K562 (cell line): ENCODE results near the gene PYGL. TPM values are rescaled to one million over a fixed set of nuclear protein-coding genes. Genes with fewer than 3 reads are reported as not detected.

Experiments used
- ATAC-seq: fragments of 200-7000 bp; cut with Tn5 transposase; 3 replicates; pipeline ENCODE4 v1.9.1; 2020; ENCODE audit warnings: moderate library complexity
- BruUV-seq: library from RNA; stranded (reverse); fragments of 400-500 nt; replicated peaks from 2 replicates; lab custom pipeline; 2021; lab: Mats Ljungman, UMichigan
- CTCF ChIA-PET: fragments of 300-600 bp; formaldehyde crosslinking; extraction: SDS; loops from one replicate; lab custom pipeline; 2021; ENCODE audit warnings: low intra/inter-chr PET ratio; lab: Yijun Ruan, JAX
- POLR2A ChIA-PET: fragments of 300-600, 350-650 bp; sonication (Branson Sonifier 250); formaldehyde crosslinking; extraction: SDS; loops from one replicate; lab custom pipeline; 2021; ENCODE audit warnings: antibody characterized with exemption, inconsistent platforms; lab: Yijun Ruan, JAX
- DNase-seq, 4 experiments: peaks; one replicate each; pipeline versions ENCODE4 v3.0.0 to v3.0.0-alpha.2; 2011 to 2018; ENCODE audit warnings: low spot score in 3 of 4, mixed read lengths in 3 of 4; ENCODE audit errors: extremely low read depth in 1 of 4
- FAIRE-seq: peaks from 2 replicates; lab custom pipeline; 2011; peaks lifted over from hg19 to GRCh38; lab: Jason Lieb, UNC
- H2AFZ ChIP-seq: 2 replicates; pipeline ENCODE4 v1.6.0; 2011; ENCODE audit warnings: low read depth, low read length, control low read depth, inconsistent platforms
- H3K27ac ChIP-seq: fragments of 200-600 bp; 3 replicates; pipeline ENCODE4 v1.8.0; 2011; ENCODE audit warnings: low read depth, mild to moderate bottlenecking, control low read depth, inconsistent platforms, low read length, moderate library complexity, mixed read lengths; ENCODE audit errors: extremely low read depth
- H3K27me3 ChIP-seq, 2 experiments: fragments of 300-600 bp in 1 of 2; 2 replicates in 1 of 2; 3 replicates in 1 of 2; pipeline versions ENCODE4 v1.6.0 to v1.8.0; 2011; ENCODE audit warnings: inconsistent platforms in 2 of 2, low read length in 2 of 2, mild to moderate bottlenecking in 1 of 2, mixed read lengths in 1 of 2, moderate library complexity in 1 of 2; ENCODE audit not compliant: control insufficient read depth in 2 of 2, insufficient read depth in 2 of 2
- H3K36me3 ChIP-seq: fragments of 300-600 bp; 3 replicates; pipeline ENCODE4 v1.8.0; 2011; ENCODE audit warnings: mild to moderate bottlenecking, low read length, inconsistent platforms; ENCODE audit not compliant: control insufficient read depth, insufficient read depth
- H3K4me1 ChIP-seq, 2 experiments: fragments of 200-600 bp in 1 of 2; replicated peaks in 1 of 2; 2 replicates in 1 of 2; 3 replicates in 1 of 2; pipeline versions ENCODE4 v1.5.1 to v1.8.0; 2011; ENCODE audit warnings: inconsistent platforms in 2 of 2, low read length in 2 of 2, mild to moderate bottlenecking in 1 of 2, mixed read lengths in 1 of 2, moderate library complexity in 1 of 2; ENCODE audit not compliant: control insufficient read depth in 2 of 2, insufficient read depth in 2 of 2
- H3K4me2 ChIP-seq: 2 replicates; pipeline ENCODE4 v1.6.1; 2011; ENCODE audit warnings: low read length, control low read depth, inconsistent platforms, mixed read lengths; ENCODE audit not compliant: insufficient read depth
- H3K4me3 ChIP-seq: fragments of 200-600 bp; sonication (generic), shearing (Covaris generic); 2 replicates; pipeline ENCODE4 v1.5.1; 2016; ENCODE audit warnings: control low read depth, inconsistent platforms
- H3K79me2 ChIP-seq: fragments of 200-600 bp; 3 replicates; pipeline ENCODE4 v1.8.0; 2011; ENCODE audit warnings: low read length, inconsistent platforms; ENCODE audit not compliant: control insufficient read depth, insufficient read depth
- H3K9ac ChIP-seq, 2 experiments: 2 replicates each; pipeline versions ENCODE4 v1.6.0 to v1.6.1; 2011; ENCODE audit warnings: low read depth in 2 of 2, low read length in 2 of 2, control low read depth in 1 of 2, inconsistent platforms in 1 of 2, mild to moderate bottlenecking in 1 of 2, mixed read lengths in 1 of 2; ENCODE audit not compliant: insufficient read depth in 1 of 2
- H3K9me1 ChIP-seq: one replicate; pipeline ENCODE4 v1.6.0; 2011; ENCODE audit warnings: inconsistent platforms, mild to moderate bottlenecking, low read length, moderate library complexity; ENCODE audit not compliant: control insufficient read depth, insufficient read depth
- H3K9me3 ChIP-seq: replicated peaks from 2 replicates; pipeline ENCODE4 v1.5.1; 2011; ENCODE audit warnings: low read depth, low read length, inconsistent platforms; ENCODE audit not compliant: control insufficient read depth, insufficient read depth
- H4K20me1 ChIP-seq: replicated peaks from 2 replicates; pipeline ENCODE4 v1.6.1; 2011; ENCODE audit warnings: low read length, inconsistent platforms, mixed read lengths; ENCODE audit not compliant: control insufficient read depth, insufficient read depth
- BRCA1 ChIP-seq, 2 experiments: fragments of 450-650 bp in 1 of 2; sonication (generic) in 1 of 2; formaldehyde crosslinking in 1 of 2; IDR thresholded peaks; 2 replicates each; pipeline versions ENCODE4 v1.5.0 to v1.6.1; 2017 to 2020; ENCODE audit warnings: mild to moderate bottlenecking in 1 of 2, missing genetic modification reagents in 1 of 2
- CTCFL ChIP-seq: IDR thresholded peaks from 2 replicates; pipeline ENCODE4 v1.6.1; 2011; ENCODE audit warnings: borderline replicate concordance, low read depth, mild to moderate bottlenecking, moderate library complexity, low read length; ENCODE audit not compliant: insufficient read depth, poor library complexity, severe bottlenecking
- DACH1 ChIP-seq: fragments of 450-650 bp; IDR thresholded peaks from 2 replicates; pipeline ENCODE4 v1.6.1; 2018; ENCODE audit not compliant: partially characterized antibody
- MBD2 ChIP-seq: sonication (generic); IDR thresholded peaks from 2 replicates; pipeline ENCODE4 v1.6.1; 2016; ENCODE audit warnings: low read depth, borderline replicate concordance
- ZNF165 ChIP-seq: fragments of 250-450 bp; sonication (Bioruptor Pico); IDR thresholded peaks from 2 replicates; pipeline ENCODE4 v1.4.0; 2020; ENCODE audit warnings: borderline replicate concordance
- WGBS: fragments of 100-300 bp; shearing (Covaris generic); methylation state at CpG from one replicate; pipeline ENCODE4 v1.1.6; 2016; ENCODE audit warnings: low coverage, mixed read lengths; ENCODE audit not compliant: insufficient coverage; ENCODE audit errors: missing lambda C conversion rate; 5-methylcytosine and 5-hydroxymethylcytosine counted together
- in situ Hi-C: fragments of 300-500 bp; cut with MboI; formaldehyde crosslinking; loops from 4 replicates; pipeline ENCODE4 v1.15.0; 2018; ENCODE audit warnings: inconsistent platforms, mixed read lengths
- intact Hi-C: fragments of 100-400 bp; cut with micrococcal nuclease; formaldehyde crosslinking; loops from 2 replicates; pipeline ENCODE4 v1.14.2; 2022
- polyA plus RNA-seq, 8 experiments: library from polyadenylated mRNA; depleted of rRNA in 4 of 8; stranded (reverse) in 5 of 8; unstranded in 3 of 8; fragments of >200 nt; fragmentation: Nextera tagmentation in 2 of 8; fragmentation: Illumina TruSeq in 1 of 8; extraction: Ambion mirVana in 2 of 8; extraction: Trizol in 1 of 8; gene quantifications; 2 replicates each; pipeline versions ENCODE4 v1.2.1 to v1.2.3, GENCODE V29; 2011 to 2014; ENCODE audit warnings: inconsistent platforms in 1 of 8, missing spikeins in 1 of 8
- total RNA-seq, 7 experiments: library from RNA; depleted of rRNA in 6 of 7; stranded (reverse); fragments of >200 nt in 6 of 7; fragmentation: Illumina TruSeq in 2 of 7; extraction: Trizol in 2 of 7; gene quantifications; 2 replicates each; pipeline versions ENCODE4 v1.2.1 to v1.2.3, GENCODE V29; 2011 to 2021; ENCODE audit warnings: low replicate concordance in 1 of 7

The PYGL gene
- total and polyA plus RNA-seq, 9 of the 15 experiments (the other 6 are each of a cell fraction or from before 2014, with no cell fraction given) = 3.5 to 17.9 (median 13.1) TPM

GRCh38 chr14:50936882-50937281 lies 7.4 kb downstream of the PYGL start:
- ChIA-PET POLR2A (interaction anchor here (0.6 to 0.7 kb wide), 2 partner anchors 671 to 1119 kb away, joined by 3 to 5 read pairs; no protein-coding TSS in a partner anchor), CTCF (no interaction called here)
- peaks cover 17% of the 10 kb centered on the region; the same call in 2 of the 3 replicates for H3K36me3 ChIP-seq
- no peak overlapping the region for H3K4me2 ChIP-seq
- no peak overlapping the region for H3K4me3 ChIP-seq
- FAIRE-seq (no peak), ATAC-seq (no peak), DNase-seq (no peak)
- no peaks in the 10 kb centered on the region; the same call in 1 of the 2 replicates for H4K20me1 ChIP-seq
- no peak overlapping the region for H3K9ac ChIP-seq
- intact Hi-C loops (no loop called here), in situ Hi-C loops (no loop called here)
- H3K79me2 ChIP-seq = 0 out of 3 replicates have a peak, but pooled peaks cover 2% of the 10 kb centered on the region
- H3K4me1 ChIP-seq = peaks cover 0 to 8% of the 10 kb centered on the region in 2 experiments; a peak in 4 of 5 replicates
- 83% methylated on average over 2 of the region's 2 CpGs for WGBS
- TF ChIP-seq ZNF165 (CRISPR knock-in tag) (no peak), DACH1 (no peak), CTCFL (no peak), MBD2 (no peak), BRCA1 (IDR thresholded peaks at IDR 0.05) (no peak), BRCA1 (CRISPR knock-in tag; IDR thresholded peaks at IDR 0.05) (no peak)
- H3K9me3 ChIP-seq = no peaks in the 10 kb centered on the region
- no peaks in the 10 kb centered on the region for H3K9me1 ChIP-seq
- no TSS peak for BruUV-seq
- H3K27ac ChIP-seq = no peak overlapping the region
- no peak overlapping the region for H2AFZ ChIP-seq
- H3K27me3 ChIP-seq = no peaks in the 10 kb centered on the region
